ENCODE results near the gene FRMD3. TPM values are rescaled to one million over a fixed set of nuclear protein-coding genes. Genes with fewer than 3 reads are reported as not detected.

The FRMD3 gene
- total RNA-seq, 4 donors from 2014 or later, result 10.4 to 19.6 (median 16.4) TPM

GRCh38 chr9:83569326-83569725, 31.1 kb upstream of the FRMD3 start:
- TF ChIP-seq CTCF (IDR thresholded peaks at IDR 0.05; ENCODE audit: low read depth), result no peak

- TF ChIP-seq CTCF (IDR thresholded peaks at IDR 0.05; ENCODE audit: low read depth), result no peak
These were observed 25.2 kb upstream of the FRMD3 start for GRCh38 chr9:83563360-83563759.

- no peak for TF ChIP-seq CTCF (IDR thresholded peaks at IDR 0.05; ENCODE audit: low read depth)
These were observed 22.1 kb upstream of the FRMD3 start for GRCh38 chr9:83560169-83560826.

- TF ChIP-seq CTCF (IDR thresholded peaks at IDR 0.05; ENCODE audit: low read depth), result no peak
These were observed 19.6 kb upstream of the FRMD3 start for GRCh38 chr9:83557771-83558170.

GRCh38 chr9:83557317-83557716, 19.1 kb upstream of the FRMD3 start:
- no peak for TF ChIP-seq CTCF (IDR thresholded peaks at IDR 0.05; ENCODE audit: low read depth)

- TF ChIP-seq CTCF (IDR thresholded peaks at IDR 0.05; ENCODE audit: low read depth), result no peak
These were observed 16.1 kb upstream of the FRMD3 start for GRCh38 chr9:83554278-83554677.

GRCh38 chr9:83544002-83544698, 5.9 kb upstream of the FRMD3 start:
- TF ChIP-seq CTCF (IDR thresholded peaks at IDR 0.05; ENCODE audit: low read depth), result no peak
